ENCODE results near the gene SLC17A9.

The SLC17A9 gene

DNA sequence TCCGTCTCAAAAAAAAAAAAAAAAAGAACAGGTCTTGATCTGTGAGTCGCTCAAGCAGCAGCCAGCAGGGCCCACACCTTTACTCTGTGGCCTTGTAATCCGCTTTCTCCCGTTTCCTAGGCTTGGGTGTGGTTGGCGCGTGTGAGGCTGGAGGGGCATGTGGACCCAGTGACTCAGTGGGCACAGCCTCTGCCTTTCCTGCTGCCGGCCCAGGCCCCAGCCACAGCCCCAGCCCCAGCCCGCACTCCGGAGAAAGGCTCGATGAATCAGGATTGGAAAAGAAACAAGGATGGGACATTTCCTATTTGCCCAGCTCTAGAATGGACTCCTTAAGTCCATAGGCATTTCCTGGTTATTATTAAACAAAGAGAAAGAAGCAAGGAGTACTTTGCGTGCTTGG is 50.0 kb downstream of the SLC17A9 start:
- no peak for DNase-seq (ENCODE audit: low read depth, low spot score)

GRCh38 chr20:63003546-63003945 is 51.0 kb downstream of the SLC17A9 start:
- no peak for DNase-seq (ENCODE audit: low read depth, low spot score)

DNA sequence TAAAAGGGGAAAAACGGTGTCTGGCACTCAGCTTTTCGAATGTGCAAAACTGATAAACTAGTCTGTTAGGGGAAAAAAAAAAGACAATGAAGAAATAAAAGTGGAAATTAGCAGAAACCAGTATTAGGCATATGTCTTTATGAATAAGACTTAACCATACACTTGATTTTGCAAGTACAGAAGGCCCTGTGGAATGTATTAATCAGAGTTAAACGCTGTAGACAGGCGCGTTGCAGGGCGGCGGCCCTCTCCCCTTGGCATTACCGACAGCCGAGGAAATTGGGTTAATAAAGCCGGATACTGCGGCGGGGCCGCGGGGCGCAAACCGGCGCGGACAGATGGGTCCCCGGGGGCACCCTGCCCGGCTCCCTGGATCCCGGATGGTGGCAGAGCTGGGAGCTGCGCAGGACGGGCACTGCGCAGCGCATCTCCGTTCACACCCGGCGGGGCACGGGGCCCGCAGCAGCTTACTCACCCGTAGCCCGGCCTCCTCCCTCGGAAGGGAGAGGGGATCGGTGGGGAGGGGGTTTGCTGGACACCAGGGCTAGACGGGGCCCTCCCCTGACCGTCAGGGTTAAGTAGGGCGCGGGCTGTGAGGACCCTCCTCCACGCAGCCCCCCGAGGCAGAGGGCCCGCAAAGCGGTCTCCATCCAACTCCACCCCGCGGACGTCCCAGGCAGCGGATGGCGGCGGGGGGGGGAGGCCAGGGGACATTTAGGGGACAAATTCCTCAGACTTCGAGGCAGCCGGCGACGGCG is 52.3 kb downstream of the SLC17A9 start:
- no peak for DNase-seq (ENCODE audit: low read depth, low spot score)

- no peak for DNase-seq (ENCODE audit: low read depth, low spot score)
Measured at GRCh38 chr20:63005365-63005861, 52.9 kb downstream of the SLC17A9 start.

- no peak for DNase-seq (ENCODE audit: low read depth, low spot score)
Measured at GRCh38 chr20:63005862-63006539, 53.5 kb downstream of the SLC17A9 start.

- DNase-seq (ENCODE audit: low read depth, low spot score), result no peak
Measured at GRCh38 chr20:63006540-63007359, 54.2 kb downstream of the SLC17A9 start, which contains the start of gene BHLHE23. BHLHE23 (minus strand) TSS chr20:63006964; CDS start chr20:63006774, 190 bp downstream.

GRCh38 chr20:63007360-63007645 is 54.8 kb downstream of the SLC17A9 start:
- no peak for DNase-seq (ENCODE audit: low read depth, low spot score)

DNA sequence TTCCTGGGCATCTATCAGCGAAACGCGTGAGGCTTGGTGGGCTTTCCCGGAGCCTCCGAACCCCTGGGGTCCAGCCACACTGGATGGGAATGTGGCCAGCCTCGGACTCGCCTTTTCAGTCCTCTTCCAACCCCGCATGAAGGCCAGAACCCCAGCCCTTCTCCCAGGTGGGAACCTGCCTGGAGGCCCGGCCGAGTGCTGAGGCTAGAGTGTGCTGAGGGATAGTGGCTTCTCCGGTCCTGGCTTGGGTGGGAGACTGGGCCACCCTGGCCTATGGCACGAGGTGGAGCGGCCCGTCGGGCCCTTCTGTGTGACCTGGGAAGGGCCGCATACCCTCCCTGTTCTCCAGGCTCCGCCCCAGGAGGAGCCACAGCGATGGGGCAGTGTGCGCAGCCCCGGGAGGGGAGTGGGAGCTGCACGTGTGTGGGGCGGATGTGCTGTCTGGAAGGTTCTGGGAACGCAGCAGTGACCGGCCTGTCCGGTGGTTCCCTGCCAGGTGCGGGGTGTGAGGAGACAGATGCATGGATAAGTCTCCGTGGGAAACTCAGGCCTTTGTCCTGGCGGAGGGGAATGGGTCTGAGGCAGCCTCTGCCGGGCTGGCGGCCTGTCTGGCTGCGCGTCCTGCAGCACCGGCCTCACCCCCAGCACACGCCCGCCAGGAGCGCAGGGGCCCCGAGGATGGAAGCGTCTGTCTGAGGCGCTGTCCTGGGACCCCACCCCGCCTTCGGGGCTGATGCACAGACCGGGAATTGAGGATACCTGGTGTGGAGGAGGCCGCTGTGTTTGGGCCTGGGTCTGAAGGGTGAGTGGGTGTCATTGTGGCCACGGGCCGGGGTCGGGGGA is 55.4 kb downstream of the SLC17A9 start:
- DNase-seq (ENCODE audit: low read depth, low spot score), result no peak

- DNase-seq (ENCODE audit: low read depth, low spot score), result no peak
Measured at GRCh38 chr20:63008541-63009044, 56.1 kb downstream of the SLC17A9 start.

- no peak for DNase-seq (ENCODE audit: low read depth, low spot score)
Measured at GRCh38 chr20:63009045-63009961, 56.8 kb downstream of the SLC17A9 start.

- DNase-seq (ENCODE audit: low read depth, low spot score), result no peak
Measured at GRCh38 chr20:63009988-63010769, 57.7 kb downstream of the SLC17A9 start.

DNA sequence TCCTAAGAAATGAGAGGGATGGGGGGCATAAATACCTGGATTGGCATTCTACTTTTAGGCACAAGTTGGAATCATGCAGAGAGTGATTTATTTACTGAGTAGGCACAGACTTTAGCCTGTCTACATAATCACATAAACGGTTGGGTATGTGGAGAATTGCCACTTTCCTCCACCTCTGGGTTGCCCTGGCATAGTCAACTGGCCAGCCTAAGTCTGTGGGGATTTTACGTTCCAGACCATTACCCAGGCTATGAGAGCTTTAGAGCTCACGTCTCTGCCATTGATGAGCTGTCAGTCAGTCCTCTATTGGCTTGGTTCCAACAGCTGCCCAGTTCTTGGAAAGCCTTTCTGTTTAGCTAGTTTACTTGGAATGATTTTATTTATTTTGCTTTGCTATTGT is 59.3 kb downstream of the SLC17A9 start:
- no peak for DNase-seq (ENCODE audit: low read depth, low spot score)

- DNase-seq (ENCODE audit: low read depth, low spot score), result no peak
Measured at GRCh38 chr20:63013207-63013606, 60.7 kb downstream of the SLC17A9 start.

GRCh38 chr20:63014287-63014686 is 61.8 kb downstream of the SLC17A9 start:
- DNase-seq (ENCODE audit: low read depth, low spot score), result no peak

- DNase-seq (ENCODE audit: low read depth, low spot score), result peak; percentile 83
Measured at GRCh38 chr20:63014710-63015109, 62.2 kb downstream of the SLC17A9 start.

DNA sequence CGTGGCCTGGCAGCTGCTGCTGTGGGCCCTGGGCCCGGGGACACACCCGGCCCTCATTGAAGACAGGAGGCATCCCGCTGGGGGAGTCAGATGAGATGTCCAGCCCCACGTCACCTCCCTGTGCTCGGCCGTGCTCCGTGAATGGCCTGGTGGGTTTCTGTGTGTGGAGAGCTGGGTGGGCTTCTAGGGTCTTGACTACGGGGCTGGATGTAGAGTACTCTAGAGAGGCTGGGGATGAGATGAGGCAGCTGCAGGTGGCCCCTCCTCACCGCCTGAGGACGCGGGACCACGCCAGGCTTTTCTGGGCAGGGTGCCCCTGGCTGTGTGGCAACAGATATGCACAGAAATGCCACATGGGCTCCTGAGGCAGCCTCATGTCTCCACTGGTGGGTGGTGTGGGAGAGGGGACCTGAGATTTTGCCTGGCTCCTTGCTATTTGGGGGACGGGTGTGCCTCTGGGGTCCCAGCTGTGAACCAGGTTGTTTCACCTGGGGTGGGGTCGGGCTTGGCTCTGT is 62.7 kb downstream of the SLC17A9 start:
- no peak for DNase-seq (ENCODE audit: low read depth, low spot score)

- DNase-seq (ENCODE audit: low read depth, low spot score), result no peak
Measured at GRCh38 chr20:63015662-63016361, 63.3 kb downstream of the SLC17A9 start.

DNA sequence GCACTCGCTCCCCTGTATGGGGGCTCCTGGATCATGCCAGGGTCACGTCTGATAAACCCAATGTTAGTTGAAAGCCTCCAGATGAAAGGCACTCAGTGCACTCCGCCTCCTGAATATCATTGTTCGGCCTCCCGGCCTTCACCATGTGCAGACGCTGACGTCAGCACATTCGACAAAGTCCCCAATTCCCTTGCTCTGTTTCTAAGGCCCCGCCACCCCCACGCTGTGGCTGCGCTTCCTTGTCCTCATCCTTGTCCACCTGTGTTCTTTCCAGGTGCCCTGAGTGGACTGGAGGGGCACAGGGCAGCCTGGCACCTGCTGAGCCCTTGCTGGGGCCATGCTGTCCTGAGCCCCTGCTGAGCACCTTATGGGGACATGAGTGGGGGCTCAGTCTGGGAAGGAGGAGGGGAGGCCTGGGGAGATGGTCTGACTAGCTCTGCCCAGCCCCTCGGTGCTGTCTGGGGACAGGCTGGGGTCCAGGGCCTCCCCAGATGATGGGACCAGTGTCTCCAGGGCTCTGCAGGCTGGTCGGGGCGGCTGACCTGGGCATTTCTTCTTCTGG is 64.1 kb downstream of the SLC17A9 start:
- no peak for DNase-seq (ENCODE audit: low read depth, low spot score)
